ENCODE results near the gene RAP2B.

- TF ChIP-seq POLR2A (IDR thresholded peaks at IDR 0.05) (no peak), CTCF (IDR thresholded peaks at IDR 0.05 in 8 of 11, conservative IDR thresholded peaks at IDR 0.05 in 3 of 11) (no peak), POLR2AphosphoS5 (IDR thresholded peaks at IDR 0.05) (no peak)
Measured at GRCh38 chr3:153180860-153181372, 18.9 kb downstream of the RAP2B start.
